ENCODE data around the gene THAP9.

DNA sequence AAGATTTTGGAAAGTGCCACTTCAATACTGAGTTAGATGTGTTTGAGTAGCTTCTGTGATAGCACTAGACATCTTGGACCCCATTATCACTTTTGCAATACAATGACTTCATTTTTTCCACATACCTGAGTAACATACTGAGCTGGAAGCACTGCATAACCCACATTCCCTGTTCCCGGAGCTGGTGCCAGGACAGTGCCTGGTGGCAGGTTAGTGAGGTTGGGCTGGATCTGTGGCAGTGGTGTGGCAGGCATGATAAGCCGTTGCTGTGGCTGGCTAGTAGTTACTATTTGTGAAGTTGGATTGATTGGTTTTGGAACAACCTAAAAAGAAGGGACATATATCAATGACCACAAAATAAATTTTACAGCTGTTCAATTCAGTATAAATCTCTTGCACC, 38.9 kb downstream of the THAP9 start:
- TF ChIP-seq SIN3A (IDR thresholded peaks at IDR 0.05; ENCODE audit: borderline replicate concordance, insufficient read depth, low read length) (no peak), TAF1 (IDR thresholded peaks at IDR 0.05; ENCODE audit: borderline replicate concordance, insufficient read depth, low read length) (no peak), POLR2AphosphoS5 (IDR thresholded peaks at IDR 0.05; ENCODE audit: low read depth, low read length) (no peak)
- TF ChIP-seq, protein P1, sequence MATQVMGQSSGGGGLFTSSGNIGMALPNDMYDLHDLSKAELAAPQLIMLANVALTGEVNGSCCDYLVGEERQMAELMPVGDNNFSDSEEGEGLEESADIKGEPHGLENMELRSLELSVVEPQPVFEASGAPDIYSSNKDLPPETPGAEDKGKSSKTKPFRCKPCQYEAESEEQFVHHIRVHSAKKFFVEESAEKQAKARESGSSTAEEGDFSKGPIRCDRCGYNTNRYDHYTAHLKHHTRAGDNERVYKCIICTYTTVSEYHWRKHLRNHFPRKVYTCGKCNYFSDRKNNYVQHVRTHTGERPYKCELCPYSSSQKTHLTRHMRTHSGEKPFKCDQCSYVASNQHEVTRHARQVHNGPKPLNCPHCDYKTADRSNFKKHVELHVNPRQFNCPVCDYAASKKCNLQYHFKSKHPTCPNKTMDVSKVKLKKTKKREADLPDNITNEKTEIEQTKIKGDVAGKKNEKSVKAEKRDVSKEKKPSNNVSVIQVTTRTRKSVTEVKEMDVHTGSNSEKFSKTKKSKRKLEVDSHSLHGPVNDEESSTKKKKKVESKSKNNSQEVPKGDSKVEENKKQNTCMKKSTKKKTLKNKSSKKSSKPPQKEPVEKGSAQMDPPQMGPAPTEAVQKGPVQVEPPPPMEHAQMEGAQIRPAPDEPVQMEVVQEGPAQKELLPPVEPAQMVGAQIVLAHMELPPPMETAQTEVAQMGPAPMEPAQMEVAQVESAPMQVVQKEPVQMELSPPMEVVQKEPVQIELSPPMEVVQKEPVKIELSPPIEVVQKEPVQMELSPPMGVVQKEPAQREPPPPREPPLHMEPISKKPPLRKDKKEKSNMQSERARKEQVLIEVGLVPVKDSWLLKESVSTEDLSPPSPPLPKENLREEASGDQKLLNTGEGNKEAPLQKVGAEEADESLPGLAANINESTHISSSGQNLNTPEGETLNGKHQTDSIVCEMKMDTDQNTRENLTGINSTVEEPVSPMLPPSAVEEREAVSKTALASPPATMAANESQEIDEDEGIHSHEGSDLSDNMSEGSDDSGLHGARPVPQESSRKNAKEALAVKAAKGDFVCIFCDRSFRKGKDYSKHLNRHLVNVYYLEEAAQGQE (IDR thresholded peaks at IDR 0.05; ENCODE audit: insufficient read depth in 1 of 2, low read depth in 2 of 2, low read length in 2 of 2), result no peak
